Ishikawa (cell line): ENCODE data around the gene HSPA1L.

ENCODE experiments used
- CEBPB ChIP-seq: IDR thresholded peaks from 2 replicates; pipeline ENCODE4 v1.6.1; 2012
- CREB1 ChIP-seq: IDR thresholded peaks from 2 replicates; pipeline ENCODE4 v1.6.1; 2012; ENCODE audit warnings: low read depth
- EGR1 ChIP-seq: IDR thresholded peaks from 2 replicates; pipeline ENCODE4 v1.6.1; 2012
- NFIC ChIP-seq: IDR thresholded peaks from 2 replicates; pipeline ENCODE4 v1.6.1; 2012
- TAF1 ChIP-seq: IDR thresholded peaks from 2 replicates; pipeline ENCODE4 v1.6.1; 2012; ENCODE audit warnings: low read depth, mild to moderate bottlenecking
- TCF12 ChIP-seq: IDR thresholded peaks from 2 replicates; pipeline ENCODE4 v1.6.1; 2012; ENCODE audit warnings: low read depth
- TEAD4 ChIP-seq: IDR thresholded peaks from 2 replicates; pipeline ENCODE4 v1.6.1; 2012
- YY1 ChIP-seq: IDR thresholded peaks from 2 replicates; pipeline ENCODE4 v1.6.1; 2012; ENCODE audit warnings: low read depth
- ZBTB7A ChIP-seq: IDR thresholded peaks from 2 replicates; pipeline ENCODE4 v1.6.1; 2012; ENCODE audit warnings: low read depth
- TF ChIP-seq, protein P1 (sequence below): IDR thresholded peaks from 2 replicates; pipeline ENCODE4 v1.6.1; 2012
- TF ChIP-seq, protein P2 (sequence below): IDR thresholded peaks from 2 replicates; pipeline ENCODE4 v1.6.1; 2012

HSPA1L gene

DNA sequence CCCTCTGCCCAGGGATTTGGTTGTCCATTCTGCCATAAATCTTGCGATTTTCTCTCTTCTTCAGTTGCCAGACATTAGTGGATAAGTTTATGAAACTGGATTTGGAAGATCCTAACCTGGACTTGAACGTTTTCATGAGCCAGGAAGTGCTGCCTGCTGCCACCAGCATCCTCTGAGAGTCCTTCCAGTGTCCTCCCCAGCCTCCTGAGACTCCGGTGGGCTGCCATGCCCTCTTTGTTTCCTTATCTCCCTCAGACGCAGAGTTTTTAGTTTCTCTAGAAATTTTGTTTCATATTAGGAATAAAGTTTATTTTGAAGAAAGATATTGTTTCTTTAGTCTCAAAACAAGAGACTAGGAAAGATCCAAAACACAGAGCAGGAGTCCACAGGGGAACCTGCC lies 52.7 kb downstream of the HSPA1L start, which contains the start of gene SAPCD1:
Gene SAPCD1, plus strand, starts transcription at position 301 of the 400 bp plus-strand sequence. CDS start 399 bp downstream, outside the sequence.
- no peak for TF ChIP-seq TAF1
- TF ChIP-seq, protein P1, sequence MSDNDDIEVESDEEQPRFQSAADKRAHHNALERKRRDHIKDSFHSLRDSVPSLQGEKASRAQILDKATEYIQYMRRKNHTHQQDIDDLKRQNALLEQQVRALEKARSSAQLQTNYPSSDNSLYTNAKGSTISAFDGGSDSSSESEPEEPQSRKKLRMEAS: no peak
- TF ChIP-seq CEBPB: no peak
- TF ChIP-seq, protein P2, sequence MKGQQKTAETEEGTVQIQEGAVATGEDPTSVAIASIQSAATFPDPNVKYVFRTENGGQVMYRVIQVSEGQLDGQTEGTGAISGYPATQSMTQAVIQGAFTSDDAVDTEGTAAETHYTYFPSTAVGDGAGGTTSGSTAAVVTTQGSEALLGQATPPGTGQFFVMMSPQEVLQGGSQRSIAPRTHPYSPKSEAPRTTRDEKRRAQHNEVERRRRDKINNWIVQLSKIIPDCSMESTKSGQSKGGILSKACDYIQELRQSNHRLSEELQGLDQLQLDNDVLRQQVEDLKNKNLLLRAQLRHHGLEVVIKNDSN: no peak
- no peak for TF ChIP-seq EGR1
- TF ChIP-seq TEAD4: no peak
- no peak for TF ChIP-seq TCF12
- no peak for TF ChIP-seq NFIC

DNA sequence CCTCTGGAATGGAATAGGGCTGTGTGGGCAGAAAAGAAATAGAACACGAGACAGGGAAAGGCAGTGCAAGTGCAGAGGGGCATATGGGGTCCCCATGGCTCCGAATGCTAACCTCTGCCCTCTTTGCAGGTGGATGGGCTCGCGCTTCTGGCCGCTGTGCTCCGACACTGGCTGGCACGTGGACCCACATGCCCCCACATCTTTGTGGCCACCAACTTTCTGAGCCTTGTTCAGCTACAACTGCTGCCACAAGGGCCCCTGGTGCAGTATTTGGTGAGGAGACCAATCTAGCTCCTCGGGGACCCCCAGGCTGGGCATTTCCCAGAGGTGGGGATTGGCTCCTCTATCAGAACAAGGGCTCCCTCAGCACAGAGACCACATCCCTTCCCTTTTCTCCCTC lies 53.7 kb downstream of the HSPA1L start:
- TF ChIP-seq ZBTB7A (no peak), TAF1 (no peak), NFIC (no peak)
- TF ChIP-seq, protein P2: no peak

DNA sequence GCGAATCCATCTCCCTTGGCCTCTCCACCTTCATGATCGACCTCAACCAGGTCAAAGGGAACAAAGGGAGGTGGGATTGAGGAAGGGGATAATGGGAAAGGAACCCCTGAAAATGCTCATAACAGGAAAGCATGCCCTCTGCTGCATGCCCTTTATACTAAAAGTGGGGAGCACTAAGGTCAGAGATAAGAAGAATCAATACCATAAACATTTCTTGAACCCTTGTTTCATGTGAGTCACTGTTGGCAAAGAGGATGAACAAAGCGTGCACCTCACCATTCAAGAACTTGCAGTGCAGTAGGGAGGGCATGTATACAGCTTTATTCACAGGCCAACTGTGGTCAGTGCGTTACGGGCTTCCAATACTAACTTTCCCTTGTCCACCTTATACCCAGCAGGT lies 54.3 kb downstream of the HSPA1L start:
- TF ChIP-seq CREB1 (no peak), TAF1 (no peak), YY1 (no peak), TCF12 (no peak), NFIC (no peak), EGR1 (no peak)
